ENCODE measurements around the gene DOHH.

The DOHH gene

GRCh38 chr19:3481241-3482090 is 19.0 kb downstream of the DOHH start:
- Histone ChIP-seq H2AFZ (ENCODE audit: insufficient read depth, low read length, poor library complexity) (no peak overlapping the region), H4K91ac (ENCODE audit: low read depth, low read length) (no peak overlapping the region), H3K9me3 (ENCODE audit: insufficient read depth, low read depth, low read length) (peaks cover 16% of the 10 kb centered on the region), H4K8ac (ENCODE audit: low read depth, low read length) (no peak overlapping the region), H2AK5ac (ENCODE audit: low read length) (no peak overlapping the region), H3K4ac (ENCODE audit: low read depth, low read length) (no peak overlapping the region), H3K4me2 (ENCODE audit: low read length) (no peak overlapping the region), H3K4me3 (ENCODE audit: low read depth, low read length) (no peak overlapping the region), H3K4me1 (ENCODE audit: control insufficient read depth in 1 of 2, insufficient read depth in 2 of 2, low read length in 2 of 2) (no peaks in the 10 kb centered on the region), H2BK12ac (ENCODE audit: low read length) (no peak overlapping the region), H3K27me3 (ENCODE audit: insufficient read depth, low read length) (no peaks in the 10 kb centered on the region), H3K23ac (ENCODE audit: low read length) (no peak overlapping the region), H2BK120ac (ENCODE audit: insufficient read depth, low read length, poor library complexity) (no peak overlapping the region), H3K79me1 (ENCODE audit: low read length) (no peaks in the 10 kb centered on the region), H3K9ac (ENCODE audit: low read length) (no peak overlapping the region), H2BK5ac (ENCODE audit: low read depth, low read length, poor library complexity) (no peak overlapping the region), H4K12ac (ENCODE audit: low read depth, low read length) (no peak overlapping the region), H3K79me2 (ENCODE audit: control insufficient read depth, insufficient read depth, low read length, poor library complexity) (no peaks in the 10 kb centered on the region), H3K27ac (ENCODE audit: low read depth, low read length) (no peak overlapping the region), H3K14ac (ENCODE audit: low read length) (no peak overlapping the region), H3K18ac (ENCODE audit: low read length) (no peak overlapping the region), H3K36me3 (ENCODE audit: control insufficient read depth in 1 of 2, insufficient read depth in 2 of 2, low read length in 2 of 2) (no peaks in the 10 kb centered on the region)
- no CpG with 5 or more reads among the region's 38 CpGs for WGBS (ENCODE audit: extremely low coverage, insufficient coverage, insufficient read length)
- DNase-seq = peak; percentile 22 to 48

- peaks cover 20% of the 10 kb centered on the region for H3K9me3 ChIP-seq (ENCODE audit: insufficient read depth, low read depth, low read length)
- no peak within 1 kb of the TSS for H3K23ac ChIP-seq (ENCODE audit: low read length)
- H2AFZ ChIP-seq (ENCODE audit: insufficient read depth, low read length, poor library complexity) = no peak within 1 kb of the TSS
- H4K91ac ChIP-seq (ENCODE audit: low read depth, low read length) = no peak within 1 kb of the TSS
- H3K27me3 ChIP-seq (ENCODE audit: insufficient read depth, low read length) = no peaks in the 10 kb centered on the region
- no peak within 1 kb of the TSS for H3K9ac ChIP-seq (ENCODE audit: low read length)
- no peak within 1 kb of the TSS for H4K12ac ChIP-seq (ENCODE audit: low read depth, low read length)
- no peak within 1 kb of the TSS for H2BK120ac ChIP-seq (ENCODE audit: insufficient read depth, low read length, poor library complexity)
- H3K4me1 ChIP-seq (ENCODE audit: control insufficient read depth in 1 of 2, insufficient read depth in 2 of 2, low read length in 2 of 2) = no peaks in the 10 kb centered on the region
- no peaks in the 10 kb centered on the region for H3K36me3 ChIP-seq (ENCODE audit: control insufficient read depth in 1 of 2, insufficient read depth in 2 of 2, low read length in 2 of 2)
- no peak within 1 kb of the TSS for H4K8ac ChIP-seq (ENCODE audit: low read depth, low read length)
- H3K4me2 ChIP-seq (ENCODE audit: low read length) = no peak within 1 kb of the TSS
- H3K27ac ChIP-seq (ENCODE audit: low read depth, low read length) = no peak within 1 kb of the TSS
- no CpG with 5 or more reads among the region's 27 CpGs for WGBS (ENCODE audit: extremely low coverage, insufficient coverage, insufficient read length)
- H3K18ac ChIP-seq (ENCODE audit: low read length) = no peak within 1 kb of the TSS
- H3K14ac ChIP-seq (ENCODE audit: low read length) = no peak within 1 kb of the TSS
- no peak within 1 kb of the TSS for H2BK5ac ChIP-seq (ENCODE audit: low read depth, low read length, poor library complexity)
- H3K4ac ChIP-seq (ENCODE audit: low read depth, low read length) = no peak within 1 kb of the TSS
- H2BK12ac ChIP-seq (ENCODE audit: low read length) = no peak within 1 kb of the TSS
- no peak within 1 kb of the TSS for H3K4me3 ChIP-seq (ENCODE audit: low read depth, low read length)
- no peaks in the 10 kb centered on the region for H3K79me2 ChIP-seq (ENCODE audit: control insufficient read depth, insufficient read depth, low read length, poor library complexity)
- no peak for DNase-seq
- no peaks in the 10 kb centered on the region for H3K79me1 ChIP-seq (ENCODE audit: low read length)
- H2AK5ac ChIP-seq (ENCODE audit: low read length) = no peak within 1 kb of the TSS
These were observed 19.9 kb downstream of the DOHH start, which contains the start of gene SMIM24 for GRCh38 chr19:3480383-3481091. Gene SMIM24, minus strand, starts transcription at chr19:3480525. Its CDS starts 62 bp downstream, at chr19:3480463.

- no peak overlapping the region for H2BK5ac ChIP-seq (ENCODE audit: low read depth, low read length, poor library complexity)
- H2BK12ac ChIP-seq (ENCODE audit: low read length) = no peak overlapping the region
- no peak overlapping the region for H2AFZ ChIP-seq (ENCODE audit: insufficient read depth, low read length, poor library complexity)
- WGBS (ENCODE audit: extremely low coverage, insufficient coverage, insufficient read length) = no CpG with 5 or more reads among the region's 9 CpGs
- H3K36me3 ChIP-seq (ENCODE audit: control insufficient read depth in 1 of 2, insufficient read depth in 2 of 2, low read length in 2 of 2) = no peaks in the 10 kb centered on the region
- H3K27ac ChIP-seq (ENCODE audit: low read depth, low read length) = no peak overlapping the region
- no peak overlapping the region for H3K23ac ChIP-seq (ENCODE audit: low read length)
- H3K79me2 ChIP-seq (ENCODE audit: control insufficient read depth, insufficient read depth, low read length, poor library complexity) = no peaks in the 10 kb centered on the region
- H2BK120ac ChIP-seq (ENCODE audit: insufficient read depth, low read length, poor library complexity) = no peak overlapping the region
- H3K4me2 ChIP-seq (ENCODE audit: low read length) = no peak overlapping the region
- H3K9ac ChIP-seq (ENCODE audit: low read length) = no peak overlapping the region
- no peak overlapping the region for H4K12ac ChIP-seq (ENCODE audit: low read depth, low read length)
- H3K4ac ChIP-seq (ENCODE audit: low read depth, low read length) = no peak overlapping the region
- no peak overlapping the region for H3K14ac ChIP-seq (ENCODE audit: low read length)
- no peak overlapping the region for H4K8ac ChIP-seq (ENCODE audit: low read depth, low read length)
- no peaks in the 10 kb centered on the region for H3K4me1 ChIP-seq (ENCODE audit: control insufficient read depth in 1 of 2, insufficient read depth in 2 of 2, low read length in 2 of 2)
- H3K9me3 ChIP-seq (ENCODE audit: insufficient read depth, low read depth, low read length) = peaks cover 20% of the 10 kb centered on the region
- H2AK5ac ChIP-seq (ENCODE audit: low read length) = no peak overlapping the region
- H3K18ac ChIP-seq (ENCODE audit: low read length) = no peak overlapping the region
- no peak overlapping the region for H3K4me3 ChIP-seq (ENCODE audit: low read depth, low read length)
- H3K27me3 ChIP-seq (ENCODE audit: insufficient read depth, low read length) = no peaks in the 10 kb centered on the region
- H3K79me1 ChIP-seq (ENCODE audit: low read length) = no peaks in the 10 kb centered on the region
- no peak overlapping the region for H4K91ac ChIP-seq (ENCODE audit: low read depth, low read length)
- DNase-seq = no peak
These were observed 20.6 kb downstream of the DOHH start for GRCh38 chr19:3479834-3480215.

- Histone ChIP-seq H3K9me3 (ENCODE audit: insufficient read depth, low read depth, low read length) (peaks cover 20% of the 10 kb centered on the region), H3K14ac (ENCODE audit: low read length) (no peak overlapping the region), H3K4ac (ENCODE audit: low read depth, low read length) (no peak overlapping the region), H2AK5ac (ENCODE audit: low read length) (no peak overlapping the region), H2BK5ac (ENCODE audit: low read depth, low read length, poor library complexity) (no peak overlapping the region), H3K27ac (ENCODE audit: low read depth, low read length) (no peak overlapping the region), H2AFZ (ENCODE audit: insufficient read depth, low read length, poor library complexity) (no peak overlapping the region), H3K36me3 (ENCODE audit: control insufficient read depth in 1 of 2, insufficient read depth in 2 of 2, low read length in 2 of 2) (no peaks in the 10 kb centered on the region), H2BK120ac (ENCODE audit: insufficient read depth, low read length, poor library complexity) (no peak overlapping the region), H4K91ac (ENCODE audit: low read depth, low read length) (no peak overlapping the region), H3K18ac (ENCODE audit: low read length) (no peak overlapping the region), H3K79me2 (ENCODE audit: control insufficient read depth, insufficient read depth, low read length, poor library complexity) (no peaks in the 10 kb centered on the region), H3K27me3 (ENCODE audit: insufficient read depth, low read length) (no peaks in the 10 kb centered on the region), H3K4me1 (ENCODE audit: control insufficient read depth in 1 of 2, insufficient read depth in 2 of 2, low read length in 2 of 2) (no peaks in the 10 kb centered on the region), H2BK12ac (ENCODE audit: low read length) (no peak overlapping the region), H4K12ac (ENCODE audit: low read depth, low read length) (no peak overlapping the region), H3K23ac (ENCODE audit: low read length) (no peak overlapping the region), H3K4me2 (ENCODE audit: low read length) (no peak overlapping the region), H3K4me3 (ENCODE audit: low read depth, low read length) (no peak overlapping the region), H3K79me1 (ENCODE audit: low read length) (no peaks in the 10 kb centered on the region), H3K9ac (ENCODE audit: low read length) (no peak overlapping the region), H4K8ac (ENCODE audit: low read depth, low read length) (no peak overlapping the region)
- DNase-seq = no peak
- WGBS (ENCODE audit: extremely low coverage, insufficient coverage, insufficient read length) = no CpG with 5 or more reads among the region's 7 CpGs
These were observed 21.2 kb downstream of the DOHH start for GRCh38 chr19:3479177-3479833.
